Fibroblast of pulmonary artery (primary cell): Measurements from ENCODE around the gene TMEFF1.

Source experiments
- DNase-seq: peaks from one replicate; pipeline ENCODE4 v3.0.0-alpha.2; 2010; ENCODE audit warnings: low read depth
- H3K4me3 ChIP-seq: replicated peaks from 2 replicates; pipeline ENCODE4 v1.5.1; 2011; ENCODE audit warnings: low read depth, mild to moderate bottlenecking, control low read depth, low read length, moderate library complexity
- CTCF ChIP-seq: IDR thresholded peaks from 2 replicates; pipeline ENCODE4 v1.5.1; 2011; ENCODE audit warnings: mild to moderate bottlenecking, control low read depth, low read length, inconsistent platforms; ENCODE audit errors: missing control alignments

The TMEFF1 gene

GRCh38 chr9:100474924-100475276 is 2.0 kb downstream of the TMEFF1 start:
- TF ChIP-seq CTCF = no peak
- H3K4me3 ChIP-seq = no peak overlapping the region
- no peak for DNase-seq

- no peak overlapping the region for H3K4me3 ChIP-seq
- TF ChIP-seq CTCF = no peak
- no peak for DNase-seq
Measured at GRCh38 chr9:100477241-100477640, 4.3 kb downstream of the TMEFF1 start.

GRCh38 chr9:100478192-100478591 is 5.2 kb downstream of the TMEFF1 start:
- no peak for DNase-seq
- H3K4me3 ChIP-seq = no peak overlapping the region
- TF ChIP-seq CTCF = no peak

GRCh38 chr9:100479820-100480219 is 6.9 kb downstream of the TMEFF1 start:
- H3K4me3 ChIP-seq = no peak overlapping the region
- TF ChIP-seq CTCF = no peak
- no peak for DNase-seq

- TF ChIP-seq CTCF = no peak
- H3K4me3 ChIP-seq = no peak overlapping the region
- peak; percentile 7 for DNase-seq
Measured at GRCh38 chr9:100485196-100485595, 12.2 kb downstream of the TMEFF1 start.

GRCh38 chr9:100486479-100487176 is 13.7 kb downstream of the TMEFF1 start:
- DNase-seq = no peak
- H3K4me3 ChIP-seq = no peak overlapping the region
- no peak for TF ChIP-seq CTCF

- no peak for DNase-seq
- no peak for TF ChIP-seq CTCF
Measured at GRCh38 chr9:100488177-100488576, 15.2 kb downstream of the TMEFF1 start.

More at GRCh38 chr9:100488177-100488576, 15.2 kb downstream of the TMEFF1 start:
- no peak overlapping the region for H3K4me3 ChIP-seq
